ENCODE data around the gene SLC6A1. TPM values are rescaled to one million over a fixed set of nuclear protein-coding genes. Genes with fewer than 3 reads are reported as not detected.

Gene SLC6A1
- total RNA-seq, 1 experiment from 2014 or later = not detected

- no peaks in the 10 kb centered on the region for H3K27me3 ChIP-seq (replicated peaks; ENCODE audit: control insufficient read depth, insufficient read depth, low read length)
- no peaks in the 10 kb centered on the region for H3K36me3 ChIP-seq (ENCODE audit: control insufficient read depth, insufficient read depth, low read length)
- ChIA-PET POLR2A (no interaction called here), CTCF (interaction anchor here (1.2 kb wide), 1 partner anchor 188 kb away, joined by 4 read pairs; no protein-coding TSS in a partner anchor)
- H3K4me1 ChIP-seq = no peaks in the 10 kb centered on the region
- no TSS peak for BruUV-seq (replicated peaks)
- H3K4me3 ChIP-seq (ENCODE audit: low read depth, low read length) = no peak overlapping the region
- DNase-seq = no peak
- Mint-ChIP-seq H3K36me3 (ENCODE audit: insufficient read depth, unreplicated experiment) (no peaks in the 10 kb centered on the region), H3K4me3 (ENCODE audit: unreplicated experiment) (no peak overlapping the region), H3K27ac (ENCODE audit: unreplicated experiment) (no peak overlapping the region), H3K4me1 (ENCODE audit: low read depth, unreplicated experiment) (no peaks in the 10 kb centered on the region), H3K27me3 (ENCODE audit: insufficient read depth, unreplicated experiment) (peaks cover 15% of the 10 kb centered on the region), H3K9me3 (ENCODE audit: unreplicated experiment) (no peaks in the 10 kb centered on the region)
- intact Hi-C loops (cut with micrococcal nuclease; ENCODE audit: unreplicated experiment) = no loop called here
- TF ChIP-seq, protein P1, sequence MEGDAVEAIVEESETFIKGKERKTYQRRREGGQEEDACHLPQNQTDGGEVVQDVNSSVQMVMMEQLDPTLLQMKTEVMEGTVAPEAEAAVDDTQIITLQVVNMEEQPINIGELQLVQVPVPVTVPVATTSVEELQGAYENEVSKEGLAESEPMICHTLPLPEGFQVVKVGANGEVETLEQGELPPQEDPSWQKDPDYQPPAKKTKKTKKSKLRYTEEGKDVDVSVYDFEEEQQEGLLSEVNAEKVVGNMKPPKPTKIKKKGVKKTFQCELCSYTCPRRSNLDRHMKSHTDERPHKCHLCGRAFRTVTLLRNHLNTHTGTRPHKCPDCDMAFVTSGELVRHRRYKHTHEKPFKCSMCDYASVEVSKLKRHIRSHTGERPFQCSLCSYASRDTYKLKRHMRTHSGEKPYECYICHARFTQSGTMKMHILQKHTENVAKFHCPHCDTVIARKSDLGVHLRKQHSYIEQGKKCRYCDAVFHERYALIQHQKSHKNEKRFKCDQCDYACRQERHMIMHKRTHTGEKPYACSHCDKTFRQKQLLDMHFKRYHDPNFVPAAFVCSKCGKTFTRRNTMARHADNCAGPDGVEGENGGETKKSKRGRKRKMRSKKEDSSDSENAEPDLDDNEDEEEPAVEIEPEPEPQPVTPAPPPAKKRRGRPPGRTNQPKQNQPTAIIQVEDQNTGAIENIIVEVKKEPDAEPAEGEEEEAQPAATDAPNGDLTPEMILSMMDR (IDR thresholded peaks at IDR 0.05; ENCODE audit: insufficient read depth in 1 of 2, low read depth in 1 of 2, low read length in 1 of 2, severe bottlenecking in 1 of 2, unreplicated experiment in 1 of 2) = no peak
- H3K9me3 ChIP-seq = 0 out of 2 replicates have a peak, but pooled peaks cover 3% of the 10 kb centered on the region
Observed at GRCh38 chr3:10946526-10946925, 46.0 kb upstream of the SLC6A1 start.

DNA sequence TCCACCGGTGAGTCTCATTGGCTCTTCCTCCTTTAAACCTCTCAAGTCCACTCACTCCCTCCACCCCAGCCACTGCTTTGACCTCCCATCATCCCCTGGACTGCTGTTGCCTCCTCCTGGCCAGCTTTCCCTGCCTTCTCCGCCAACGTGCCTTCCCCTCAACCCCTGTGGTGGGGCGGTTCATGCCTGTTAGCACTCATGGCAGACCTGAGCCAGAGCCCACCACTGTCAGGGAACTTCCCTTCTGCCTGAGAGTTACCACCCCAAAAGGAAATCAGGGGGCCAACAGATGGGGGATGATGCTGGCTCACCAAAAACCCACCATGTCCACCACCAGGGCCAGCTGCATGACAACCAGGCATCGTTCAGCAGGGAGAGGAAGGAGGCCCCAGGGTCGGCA lies 44.2 kb upstream of the SLC6A1 start:
- CTCF ChIA-PET = no interaction called here
- H3K27me3 Mint-ChIP-seq (ENCODE audit: insufficient read depth, unreplicated experiment) = peaks cover 15% of the 10 kb centered on the region

DNA sequence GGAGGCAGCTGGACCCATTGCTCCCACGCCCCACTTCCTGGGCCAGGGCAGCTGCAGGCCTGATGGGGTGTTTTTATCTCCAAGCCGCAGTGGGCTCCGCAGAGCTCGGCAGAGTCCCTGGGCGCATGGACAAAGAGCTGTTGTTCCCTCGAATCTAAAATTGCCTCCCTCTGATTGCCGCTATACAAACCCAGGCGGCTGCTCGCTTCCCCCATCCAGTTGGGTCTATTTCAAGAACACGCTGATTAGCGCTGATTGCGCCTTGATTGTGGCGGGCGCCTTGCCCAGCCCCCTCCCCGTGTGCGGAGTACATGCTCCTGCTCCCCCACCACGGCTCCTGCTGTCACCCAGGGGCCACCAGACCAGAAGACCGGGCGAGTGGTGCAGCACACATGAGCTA lies 43.4 kb upstream of the SLC6A1 start:
- ChIA-PET POLR2A (no interaction called here), CTCF (no interaction called here)
- no peak overlapping the region for H3K4me3 ChIP-seq (ENCODE audit: low read depth, low read length)
- no peaks in the 10 kb centered on the region for H3K4me1 ChIP-seq
- Mint-ChIP-seq H3K4me1 (ENCODE audit: low read depth, unreplicated experiment) (no peaks in the 10 kb centered on the region), H3K27me3 (ENCODE audit: insufficient read depth, unreplicated experiment) (peaks cover 15% of the 10 kb centered on the region), H3K9me3 (ENCODE audit: unreplicated experiment) (no peaks in the 10 kb centered on the region), H3K27ac (ENCODE audit: unreplicated experiment) (no peak overlapping the region), H3K36me3 (ENCODE audit: insufficient read depth, unreplicated experiment) (no peaks in the 10 kb centered on the region), H3K4me3 (ENCODE audit: unreplicated experiment) (no peak overlapping the region)
- no peaks in the 10 kb centered on the region for H3K36me3 ChIP-seq (ENCODE audit: control insufficient read depth, insufficient read depth, low read length)
- H3K27me3 ChIP-seq (replicated peaks; ENCODE audit: control insufficient read depth, insufficient read depth, low read length) = no peaks in the 10 kb centered on the region
- BruUV-seq (replicated peaks) = no TSS peak
- TF ChIP-seq, protein P1 (IDR thresholded peaks at IDR 0.05; ENCODE audit: insufficient read depth in 1 of 2, low read depth in 1 of 2, low read length in 1 of 2, severe bottlenecking in 1 of 2, unreplicated experiment in 1 of 2) = no peak
- H3K9me3 ChIP-seq = no peaks in the 10 kb centered on the region
- intact Hi-C loops (cut with micrococcal nuclease; ENCODE audit: unreplicated experiment) = no loop called here
- no peak for DNase-seq

More for the DNA sequence above, 44.2 kb upstream of the SLC6A1 start:
- intact Hi-C loops (cut with micrococcal nuclease; ENCODE audit: unreplicated experiment) = no loop called here
- Mint-ChIP-seq H3K4me3 (ENCODE audit: unreplicated experiment) (no peak overlapping the region), H3K9me3 (ENCODE audit: unreplicated experiment) (no peaks in the 10 kb centered on the region), H3K27ac (ENCODE audit: unreplicated experiment) (no peak overlapping the region), H3K4me1 (ENCODE audit: low read depth, unreplicated experiment) (no peaks in the 10 kb centered on the region), H3K36me3 (ENCODE audit: insufficient read depth, unreplicated experiment) (no peaks in the 10 kb centered on the region)
- POLR2A ChIA-PET = no interaction called here
- Histone ChIP-seq H3K36me3 (ENCODE audit: control insufficient read depth, insufficient read depth, low read length) (no peaks in the 10 kb centered on the region), H3K4me1 (no peaks in the 10 kb centered on the region), H3K4me3 (ENCODE audit: low read depth, low read length) (no peak overlapping the region), H3K9me3 (no peaks in the 10 kb centered on the region), H3K27me3 (replicated peaks; ENCODE audit: control insufficient read depth, insufficient read depth, low read length) (no peaks in the 10 kb centered on the region)
- BruUV-seq (replicated peaks) = no TSS peak
- DNase-seq = no peak
- TF ChIP-seq, protein P1 (IDR thresholded peaks at IDR 0.05; ENCODE audit: insufficient read depth in 1 of 2, low read depth in 1 of 2, low read length in 1 of 2, severe bottlenecking in 1 of 2, unreplicated experiment in 1 of 2) = no peak
